ENCODE measurements around the gene PLPP1. TPM values are rescaled to one million over a fixed set of nuclear protein-coding genes. Genes with fewer than 3 reads are reported as not detected.

The PLPP1 gene
- total and polyA plus RNA-seq, 2 experiments from 2014 or later: 39.1 to 97.1 TPM

DNA sequence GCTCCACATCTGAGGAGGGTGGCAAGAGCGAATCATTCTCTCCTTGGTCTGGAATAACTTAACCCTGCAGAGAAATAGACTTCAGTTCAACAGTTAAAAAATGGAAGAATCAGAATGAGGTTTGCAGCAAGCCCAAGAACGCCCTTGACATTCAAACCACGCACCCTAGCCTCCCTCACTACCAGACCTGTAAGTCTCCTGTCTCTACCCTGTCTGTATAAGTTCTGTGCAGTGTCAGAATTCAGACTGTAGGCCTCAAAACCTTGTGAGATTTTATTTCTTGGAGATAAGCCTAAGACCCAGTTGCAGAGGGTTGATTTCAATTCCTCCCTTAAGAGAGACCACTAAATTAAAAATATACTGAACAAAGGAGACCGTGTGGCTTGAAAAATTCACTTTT is 35.8 kb upstream of the PLPP1 start:
- H3K27me3 Mint-ChIP-seq (ENCODE audit: insufficient read depth, low read depth, poor library complexity): peaks cover 4% of the 10 kb centered on the region
- TF ChIP-seq EZH2phosphoT487 (IDR thresholded peaks at IDR 0.05; ENCODE audit: unreplicated experiment) (no peak), EZH2 (IDR thresholded peaks at IDR 0.05; ENCODE audit: low read depth, unreplicated experiment) (no peak), JUNB (IDR thresholded peaks at IDR 0.05; ENCODE audit: unreplicated experiment) (no peak), NANOG (IDR thresholded peaks at IDR 0.05; ENCODE audit: borderline replicate concordance) (no peak), CREB1 (CRISPR knock-in tag; IDR thresholded peaks at IDR 0.05; ENCODE audit: low read depth) (no peak)
- TF ChIP-seq, protein P1, sequence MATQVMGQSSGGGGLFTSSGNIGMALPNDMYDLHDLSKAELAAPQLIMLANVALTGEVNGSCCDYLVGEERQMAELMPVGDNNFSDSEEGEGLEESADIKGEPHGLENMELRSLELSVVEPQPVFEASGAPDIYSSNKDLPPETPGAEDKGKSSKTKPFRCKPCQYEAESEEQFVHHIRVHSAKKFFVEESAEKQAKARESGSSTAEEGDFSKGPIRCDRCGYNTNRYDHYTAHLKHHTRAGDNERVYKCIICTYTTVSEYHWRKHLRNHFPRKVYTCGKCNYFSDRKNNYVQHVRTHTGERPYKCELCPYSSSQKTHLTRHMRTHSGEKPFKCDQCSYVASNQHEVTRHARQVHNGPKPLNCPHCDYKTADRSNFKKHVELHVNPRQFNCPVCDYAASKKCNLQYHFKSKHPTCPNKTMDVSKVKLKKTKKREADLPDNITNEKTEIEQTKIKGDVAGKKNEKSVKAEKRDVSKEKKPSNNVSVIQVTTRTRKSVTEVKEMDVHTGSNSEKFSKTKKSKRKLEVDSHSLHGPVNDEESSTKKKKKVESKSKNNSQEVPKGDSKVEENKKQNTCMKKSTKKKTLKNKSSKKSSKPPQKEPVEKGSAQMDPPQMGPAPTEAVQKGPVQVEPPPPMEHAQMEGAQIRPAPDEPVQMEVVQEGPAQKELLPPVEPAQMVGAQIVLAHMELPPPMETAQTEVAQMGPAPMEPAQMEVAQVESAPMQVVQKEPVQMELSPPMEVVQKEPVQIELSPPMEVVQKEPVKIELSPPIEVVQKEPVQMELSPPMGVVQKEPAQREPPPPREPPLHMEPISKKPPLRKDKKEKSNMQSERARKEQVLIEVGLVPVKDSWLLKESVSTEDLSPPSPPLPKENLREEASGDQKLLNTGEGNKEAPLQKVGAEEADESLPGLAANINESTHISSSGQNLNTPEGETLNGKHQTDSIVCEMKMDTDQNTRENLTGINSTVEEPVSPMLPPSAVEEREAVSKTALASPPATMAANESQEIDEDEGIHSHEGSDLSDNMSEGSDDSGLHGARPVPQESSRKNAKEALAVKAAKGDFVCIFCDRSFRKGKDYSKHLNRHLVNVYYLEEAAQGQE (IDR thresholded peaks at IDR 0.05; ENCODE audit: unreplicated experiment): no peak
- TF ChIP-seq, protein P2, sequence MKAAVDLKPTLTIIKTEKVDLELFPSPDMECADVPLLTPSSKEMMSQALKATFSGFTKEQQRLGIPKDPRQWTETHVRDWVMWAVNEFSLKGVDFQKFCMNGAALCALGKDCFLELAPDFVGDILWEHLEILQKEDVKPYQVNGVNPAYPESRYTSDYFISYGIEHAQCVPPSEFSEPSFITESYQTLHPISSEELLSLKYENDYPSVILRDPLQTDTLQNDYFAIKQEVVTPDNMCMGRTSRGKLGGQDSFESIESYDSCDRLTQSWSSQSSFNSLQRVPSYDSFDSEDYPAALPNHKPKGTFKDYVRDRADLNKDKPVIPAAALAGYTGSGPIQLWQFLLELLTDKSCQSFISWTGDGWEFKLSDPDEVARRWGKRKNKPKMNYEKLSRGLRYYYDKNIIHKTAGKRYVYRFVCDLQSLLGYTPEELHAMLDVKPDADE (IDR thresholded peaks at IDR 0.05): no peak
- no peaks in the 10 kb centered on the region for H3K9me2 ChIP-seq (ENCODE audit: insufficient read depth)
- peak overlapping the region; percentile 78 for H3K27ac Mint-ChIP-seq
- no peak overlapping the region for H3K4me3 ChIP-seq
- H2AFZ ChIP-seq: no peak overlapping the region
- H3K4me1 ChIP-seq (ENCODE audit: insufficient read depth): peaks cover 34% of the 10 kb centered on the region
- H3K4me1 Mint-ChIP-seq: peaks cover 29% of the 10 kb centered on the region
- no peaks in the 10 kb centered on the region; the same call in 2 of the 3 replicates for H3K9me3 Mint-ChIP-seq
- 0 out of 2 replicates have a peak, but pooled peaks cover 7% of the 10 kb centered on the region for H3F3A ChIP-seq (replicated peaks; ENCODE audit: low read depth)
- H3K27me3 ChIP-seq (ENCODE audit: insufficient read depth): no peaks in the 10 kb centered on the region
- H3K79me2 ChIP-seq (replicated peaks; ENCODE audit: insufficient read depth): no peaks in the 10 kb centered on the region
- ATAC-seq (peak; percentile 49), DNase-seq (ENCODE audit: low spot score) (no peak)
- no peak overlapping the region for H3K4me3 Mint-ChIP-seq
- H3K27ac ChIP-seq (ENCODE audit: low read depth): peak overlapping the region; percentile 99
- no peaks in the 10 kb centered on the region for H3K36me3 Mint-ChIP-seq (ENCODE audit: low read depth)
- peak overlapping the region; percentile 24 for H3K4me2 ChIP-seq
- H3K36me3 ChIP-seq (ENCODE audit: insufficient read depth): no peaks in the 10 kb centered on the region
- H4K20me1 ChIP-seq (replicated peaks; ENCODE audit: insufficient read depth): no peaks in the 10 kb centered on the region

DNA sequence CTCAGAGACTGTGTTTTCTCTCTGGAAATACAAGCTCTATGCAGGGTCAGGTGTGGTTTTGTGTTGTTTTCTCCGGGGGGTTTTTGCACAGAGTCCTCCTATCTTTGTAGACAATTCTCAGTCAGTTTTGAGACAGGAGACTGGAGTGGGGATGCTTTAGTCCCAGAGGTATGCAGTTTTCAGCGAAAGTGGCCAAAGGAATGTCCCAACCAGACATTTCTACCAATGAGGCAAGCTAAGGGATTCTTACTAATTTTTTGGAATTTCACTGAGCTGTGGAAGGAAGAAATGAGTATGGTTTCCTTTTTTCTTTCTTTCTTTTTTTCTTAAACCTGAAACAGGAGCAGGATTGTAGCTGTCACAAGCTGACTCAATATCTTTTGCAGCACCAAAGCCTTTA is 35.3 kb upstream of the PLPP1 start:
- Histone ChIP-seq H3K27me3 (ENCODE audit: insufficient read depth) (no peaks in the 10 kb centered on the region), H3K79me2 (replicated peaks; ENCODE audit: insufficient read depth) (no peaks in the 10 kb centered on the region), H4K20me1 (replicated peaks; ENCODE audit: insufficient read depth) (no peaks in the 10 kb centered on the region), H3K4me1 (ENCODE audit: insufficient read depth) (peaks cover 33% of the 10 kb centered on the region), H3K9me2 (ENCODE audit: insufficient read depth) (no peaks in the 10 kb centered on the region), H3K36me3 (ENCODE audit: insufficient read depth) (no peaks in the 10 kb centered on the region), H3K4me3 (no peak overlapping the region), H3K27ac (ENCODE audit: low read depth) (peak overlapping the region; percentile 99), H3F3A (replicated peaks; ENCODE audit: low read depth) (0 out of 2 replicates have a peak, but pooled peaks cover 7% of the 10 kb centered on the region), H3K4me2 (peak overlapping the region; percentile 24; the same call in 1 of the 2 replicates), H2AFZ (no peak overlapping the region)
- ATAC-seq (no peak), DNase-seq (ENCODE audit: low spot score) (peak; percentile 30)
- H3K27ac Mint-ChIP-seq: peak overlapping the region; percentile 78; the same call in 1 of the 2 replicates
- no peak overlapping the region for H3K4me3 Mint-ChIP-seq
- peaks cover 4% of the 10 kb centered on the region for H3K27me3 Mint-ChIP-seq (ENCODE audit: insufficient read depth, low read depth, poor library complexity)
- peaks cover 29% of the 10 kb centered on the region for H3K4me1 Mint-ChIP-seq
- no peaks in the 10 kb centered on the region; the same call in 2 of the 3 replicates for H3K9me3 Mint-ChIP-seq
- no peaks in the 10 kb centered on the region for H3K36me3 Mint-ChIP-seq (ENCODE audit: low read depth)
- TF ChIP-seq, protein P1 (IDR thresholded peaks at IDR 0.05; ENCODE audit: unreplicated experiment): no peak
